H1 (cell line): ENCODE data around the gene F3.

Experiments used
- EGR1 ChIP-seq: IDR thresholded peaks from 2 replicates; pipeline ENCODE4 v1.6.1; 2011; ENCODE audit warnings: low read depth, low read length, borderline replicate concordance
- JUND ChIP-seq: IDR thresholded peaks from 2 replicates; pipeline ENCODE4 v1.6.1; 2011; ENCODE audit warnings: mild to moderate bottlenecking, improper control_type of control experiment, low read length
- TF ChIP-seq, protein P1 (sequence below): IDR thresholded peaks from 2 replicates; pipeline ENCODE4 v1.6.1; 2012; ENCODE audit warnings: low read length, inconsistent platforms

DNA sequence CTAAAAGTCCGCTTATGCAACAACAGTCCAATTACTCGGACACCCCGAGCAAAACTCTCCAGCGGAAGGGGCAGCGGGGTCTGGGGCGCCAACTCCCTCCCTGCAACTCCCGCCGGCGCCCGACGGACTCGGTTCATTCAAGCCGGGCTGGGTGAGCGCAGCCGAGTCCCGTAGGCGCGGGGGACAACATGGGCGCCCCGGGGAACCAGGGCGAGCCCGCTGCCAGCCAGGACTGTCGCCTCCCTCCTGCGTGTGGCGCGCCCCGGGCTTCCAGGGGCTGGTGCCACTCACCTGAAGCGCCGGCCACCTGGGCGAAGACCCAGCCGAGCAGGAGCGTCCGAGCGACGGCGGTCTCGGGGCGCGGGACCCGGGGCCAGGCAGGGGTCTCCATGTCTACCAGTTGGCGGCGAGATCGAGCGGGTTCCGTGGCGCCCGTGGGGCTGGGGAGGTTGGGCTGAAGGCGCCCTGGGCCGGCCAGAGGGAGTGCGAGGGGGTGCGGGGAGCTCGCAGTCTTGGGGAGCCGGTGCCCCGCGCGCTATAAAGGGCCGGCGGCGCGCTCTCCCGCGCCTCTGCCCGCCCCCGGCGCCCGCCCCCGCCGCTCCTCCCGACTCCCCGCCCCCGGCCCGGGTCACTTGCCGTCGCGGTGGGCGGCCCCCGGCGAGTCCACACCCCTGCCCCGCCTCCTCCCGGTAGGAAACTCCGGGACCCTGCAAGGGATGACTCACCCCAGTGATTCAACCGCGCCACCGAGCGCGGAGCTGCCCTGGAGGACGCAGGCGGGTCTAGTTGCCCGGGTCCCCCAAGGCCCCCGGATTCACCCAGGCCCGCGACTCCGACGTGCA is at the start of gene F3:
- TF ChIP-seq JUND (peak; percentile 96), EGR1 (0 out of 2 replicates have a peak, but pooled peaks have one; percentile 27)
- TF ChIP-seq, protein P1, sequence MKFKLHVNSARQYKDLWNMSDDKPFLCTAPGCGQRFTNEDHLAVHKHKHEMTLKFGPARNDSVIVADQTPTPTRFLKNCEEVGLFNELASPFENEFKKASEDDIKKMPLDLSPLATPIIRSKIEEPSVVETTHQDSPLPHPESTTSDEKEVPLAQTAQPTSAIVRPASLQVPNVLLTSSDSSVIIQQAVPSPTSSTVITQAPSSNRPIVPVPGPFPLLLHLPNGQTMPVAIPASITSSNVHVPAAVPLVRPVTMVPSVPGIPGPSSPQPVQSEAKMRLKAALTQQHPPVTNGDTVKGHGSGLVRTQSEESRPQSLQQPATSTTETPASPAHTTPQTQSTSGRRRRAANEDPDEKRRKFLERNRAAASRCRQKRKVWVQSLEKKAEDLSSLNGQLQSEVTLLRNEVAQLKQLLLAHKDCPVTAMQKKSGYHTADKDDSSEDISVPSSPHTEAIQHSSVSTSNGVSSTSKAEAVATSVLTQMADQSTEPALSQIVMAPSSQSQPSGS = no peak
